Measurements from ENCODE around the gene HCST.
"Not testable (repeated sequence)": the region's sequence is repeated elsewhere in the genome, so short reads cannot be mapped to it uniquely, and the experiment has no call there.

The HCST gene

DNA sequence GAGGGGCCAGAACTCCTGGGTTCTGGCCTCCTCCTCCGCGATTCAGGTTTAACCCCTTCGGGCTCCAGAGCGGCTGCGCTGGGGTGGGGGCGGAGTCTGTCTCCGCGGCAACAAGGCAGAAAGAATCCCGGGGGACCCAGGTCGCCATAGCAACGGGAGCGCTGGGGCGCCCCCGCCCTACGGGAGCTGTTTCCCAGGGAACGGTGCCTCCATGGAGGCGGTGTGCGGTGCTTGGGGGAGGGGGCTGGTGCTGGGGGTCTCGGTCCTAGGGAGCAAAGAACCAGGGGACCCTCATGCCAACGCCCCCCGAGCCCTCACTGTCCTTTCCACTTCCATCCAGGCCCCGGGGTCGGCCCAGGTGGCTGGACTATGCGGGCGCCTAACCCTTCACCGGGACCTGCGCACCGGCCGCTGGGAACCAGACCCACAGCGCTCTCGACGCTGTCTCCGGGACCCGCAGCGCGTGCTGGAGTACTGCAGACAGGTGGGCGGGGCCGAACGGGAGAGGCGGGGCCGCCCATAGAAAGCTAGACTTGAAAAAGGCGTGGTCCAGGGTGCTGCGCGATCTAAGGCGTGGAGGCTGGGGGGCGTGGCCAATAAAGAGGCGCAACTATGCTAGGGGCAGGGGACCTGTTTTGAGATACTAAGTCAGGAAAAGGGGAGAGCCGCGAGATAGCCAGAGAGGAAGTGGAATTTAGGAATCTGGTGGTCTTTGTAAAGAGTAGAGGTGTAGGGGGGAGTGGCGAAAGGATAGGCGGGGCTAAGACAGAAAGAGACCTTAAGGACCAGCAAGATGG is 32.8 kb upstream of the HCST start:
- peaks cover 6% of the 10 kb centered on the region for H3K36me3 Mint-ChIP-seq
- peaks cover 41% of the 10 kb centered on the region for H3K27me3 Mint-ChIP-seq
- H3K9me3 Mint-ChIP-seq, result peaks cover 3% of the 10 kb centered on the region
- DNase-seq (ENCODE audit: low spot score in 2 of 2), result peak; percentile 59 to 64
- peak overlapping the region; percentile 81 for H3K4me3 Mint-ChIP-seq
- ATAC-seq (ENCODE audit: low read depth), result peak; percentile 81
- no peak overlapping the region for H3K27ac Mint-ChIP-seq
- peaks cover 16% of the 10 kb centered on the region for H3K4me1 Mint-ChIP-seq

- not testable (repeated sequence) for DNase-seq (ENCODE audit: low spot score in 2 of 2); H3K36me3 Mint-ChIP-seq; H3K9me3 Mint-ChIP-seq; H3K27ac Mint-ChIP-seq; ATAC-seq (ENCODE audit: low read depth)
- Mint-ChIP-seq H3K4me1 (peaks cover 16% of the 10 kb centered on the region), H3K4me3 (peak overlapping the region; percentile 81), H3K27me3 (peaks cover 38% of the 10 kb centered on the region)
Observed at GRCh38 chr19:35870124-35870736, 32.1 kb upstream of the HCST start.

DNA sequence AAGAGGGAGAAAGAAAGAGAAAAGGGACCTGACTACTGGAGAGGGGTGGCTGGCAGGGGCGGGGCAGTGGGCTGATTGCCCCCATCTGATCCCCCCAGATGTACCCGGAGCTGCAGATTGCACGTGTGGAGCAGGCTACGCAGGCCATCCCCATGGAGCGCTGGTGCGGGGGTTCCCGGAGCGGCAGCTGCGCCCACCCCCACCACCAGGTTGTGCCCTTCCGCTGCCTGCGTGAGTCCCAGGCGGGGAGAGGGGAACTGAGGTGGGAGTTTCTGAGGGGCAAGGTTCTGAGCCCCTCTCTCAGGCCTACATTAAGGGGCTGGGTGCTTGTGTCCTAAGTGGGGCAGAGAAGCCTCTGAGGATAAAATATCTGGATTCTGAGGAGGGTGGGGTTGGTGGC is 31.5 kb upstream of the HCST start:
- peaks cover 16% of the 10 kb centered on the region for H3K4me1 Mint-ChIP-seq
- ATAC-seq (ENCODE audit: low read depth) (no peak), DNase-seq (ENCODE audit: low spot score in 2 of 2) (no peak)
- H3K27me3 Mint-ChIP-seq, result peaks cover 32% of the 10 kb centered on the region
- H3K36me3 Mint-ChIP-seq, result peaks cover 6% of the 10 kb centered on the region
- H3K4me3 Mint-ChIP-seq, result no peak overlapping the region
- no peak overlapping the region for H3K27ac Mint-ChIP-seq
- peaks cover 3% of the 10 kb centered on the region for H3K9me3 Mint-ChIP-seq

DNA sequence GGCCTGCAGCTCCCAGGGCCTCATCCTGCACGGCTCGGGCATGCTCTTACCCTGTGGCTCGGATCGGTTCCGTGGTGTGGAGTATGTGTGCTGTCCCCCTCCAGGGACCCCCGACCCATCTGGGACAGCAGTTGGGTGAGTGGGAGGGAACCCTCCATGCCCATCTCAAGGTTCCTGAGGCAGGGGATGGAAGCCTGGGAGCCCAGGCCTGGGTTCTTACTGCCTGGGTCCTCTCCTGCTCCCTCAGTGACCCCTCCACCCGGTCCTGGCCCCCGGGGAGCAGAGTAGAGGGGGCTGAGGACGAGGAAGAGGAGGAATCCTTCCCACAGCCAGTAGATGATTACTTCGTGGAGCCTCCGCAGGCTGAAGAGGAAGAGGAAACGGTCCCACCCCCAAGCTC is 30.7 kb upstream of the HCST start:
- Mint-ChIP-seq H3K4me3 (no peak overlapping the region), H3K36me3 (peaks cover 7% of the 10 kb centered on the region), H3K4me1 (peaks cover 16% of the 10 kb centered on the region), H3K9me3 (peaks cover 3% of the 10 kb centered on the region), H3K27me3 (peaks cover 31% of the 10 kb centered on the region), H3K27ac (no peak overlapping the region)
- DNase-seq (ENCODE audit: low spot score in 2 of 2), result no peak
- no peak for ATAC-seq (ENCODE audit: low read depth)

GRCh38 chr19:35872180-35872579 is 30.1 kb upstream of the HCST start:
- Mint-ChIP-seq H3K4me1 (peaks cover 16% of the 10 kb centered on the region), H3K36me3 (peaks cover 7% of the 10 kb centered on the region), H3K4me3 (no peak overlapping the region), H3K27ac (no peak overlapping the region), H3K9me3 (peaks cover 3% of the 10 kb centered on the region), H3K27me3 (peaks cover 29% of the 10 kb centered on the region)
- ATAC-seq (ENCODE audit: low read depth) (no peak), DNase-seq (ENCODE audit: low spot score in 2 of 2) (no peak)

DNA sequence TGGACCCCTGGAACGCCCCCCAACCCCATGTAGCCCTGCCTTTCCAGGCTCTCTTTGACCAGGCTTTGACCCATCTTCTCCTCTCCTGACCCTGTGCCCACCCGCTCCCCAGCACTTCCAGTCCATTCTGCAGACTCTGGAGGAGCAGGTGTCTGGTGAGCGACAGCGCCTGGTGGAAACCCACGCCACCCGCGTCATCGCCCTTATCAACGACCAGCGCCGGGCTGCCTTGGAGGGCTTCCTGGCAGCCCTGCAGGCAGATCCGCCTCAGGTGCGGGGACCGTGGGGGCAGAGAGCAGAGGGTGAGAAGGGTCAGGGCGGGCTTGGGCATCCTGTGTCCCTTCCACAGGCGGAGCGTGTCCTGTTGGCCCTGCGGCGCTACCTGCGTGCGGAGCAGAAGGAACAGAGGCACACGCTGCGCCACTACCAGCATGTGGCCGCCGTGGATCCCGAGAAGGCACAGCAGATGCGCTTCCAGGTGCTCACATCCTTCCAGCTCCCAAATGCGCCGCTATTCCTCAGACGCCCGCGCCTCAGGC is 27.9 kb upstream of the HCST start:
- Mint-ChIP-seq H3K9me3 (peaks cover 3% of the 10 kb centered on the region), H3K36me3 (peaks cover 5% of the 10 kb centered on the region), H3K4me1 (peaks cover 7% of the 10 kb centered on the region), H3K27me3 (peaks cover 30% of the 10 kb centered on the region), H3K4me3 (no peak overlapping the region), H3K27ac (no peak overlapping the region)
- ATAC-seq (ENCODE audit: low read depth) (no peak), DNase-seq (ENCODE audit: low spot score in 2 of 2) (no peak)

DNA sequence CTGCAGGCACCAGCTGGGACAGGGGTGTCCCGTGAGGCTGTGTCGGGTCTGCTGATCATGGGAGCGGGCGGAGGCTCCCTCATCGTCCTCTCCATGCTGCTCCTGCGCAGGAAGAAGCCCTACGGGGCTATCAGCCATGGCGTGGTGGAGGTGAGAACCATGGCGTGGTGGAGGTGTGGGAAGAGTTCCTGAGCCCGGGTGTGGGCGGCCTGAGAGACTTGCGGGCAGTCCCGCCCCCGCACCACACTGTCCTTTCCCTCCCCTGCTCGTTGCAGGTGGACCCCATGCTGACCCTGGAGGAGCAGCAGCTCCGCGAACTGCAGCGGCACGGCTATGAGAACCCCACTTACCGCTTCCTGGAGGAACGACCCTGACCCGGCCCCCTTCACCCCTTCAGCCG is 23.3 kb upstream of the HCST start:
- peaks cover 10% of the 10 kb centered on the region for H3K4me1 Mint-ChIP-seq
- DNase-seq (ENCODE audit: low spot score in 2 of 2), result no peak
- peaks cover 2% of the 10 kb centered on the region for H3K36me3 Mint-ChIP-seq

DNA sequence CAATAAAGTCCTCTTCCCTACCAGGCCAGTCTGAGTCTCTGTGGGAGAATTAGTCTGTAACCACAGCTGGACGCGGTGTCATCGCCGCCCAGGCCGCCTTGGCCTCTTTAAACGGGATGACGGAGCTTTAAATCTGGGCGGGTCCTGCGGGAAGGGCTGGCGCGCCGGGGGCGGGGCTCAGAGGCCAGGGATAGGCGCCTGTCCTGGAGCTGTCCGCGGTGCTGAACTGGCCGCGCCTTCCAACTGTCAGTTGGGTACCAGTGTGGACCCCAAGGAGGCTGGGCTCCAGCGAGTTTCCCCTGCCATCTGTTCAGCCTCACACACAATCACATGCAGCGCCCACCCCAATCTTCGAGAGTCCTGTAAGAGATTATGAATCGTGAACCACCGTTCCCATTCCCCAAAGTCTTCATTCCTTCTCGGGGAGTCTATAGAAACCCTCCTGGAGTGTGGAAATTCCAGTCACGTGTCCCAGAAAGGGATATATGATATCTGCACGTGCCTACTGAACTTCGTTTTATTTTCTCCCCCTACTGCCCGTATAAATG is 22.5 kb upstream of the HCST start:
- Mint-ChIP-seq H3K4me3 (no peak overlapping the region), H3K36me3 (peaks cover 2% of the 10 kb centered on the region), H3K4me1 (peaks cover 11% of the 10 kb centered on the region), H3K27me3 (peaks cover 19% of the 10 kb centered on the region), H3K9me3 (no peaks in the 10 kb centered on the region), H3K27ac (no peak overlapping the region)
- no peak for DNase-seq (ENCODE audit: low spot score in 2 of 2)
- no peak for ATAC-seq (ENCODE audit: low read depth)

More for the DNA sequence above, 23.3 kb upstream of the HCST start:
- H3K9me3 Mint-ChIP-seq, result no peaks in the 10 kb centered on the region
- H3K27ac Mint-ChIP-seq, result no peak overlapping the region
- ATAC-seq (ENCODE audit: low read depth), result no peak
- H3K27me3 Mint-ChIP-seq, result peaks cover 23% of the 10 kb centered on the region
- H3K4me3 Mint-ChIP-seq, result no peak overlapping the region

DNA sequence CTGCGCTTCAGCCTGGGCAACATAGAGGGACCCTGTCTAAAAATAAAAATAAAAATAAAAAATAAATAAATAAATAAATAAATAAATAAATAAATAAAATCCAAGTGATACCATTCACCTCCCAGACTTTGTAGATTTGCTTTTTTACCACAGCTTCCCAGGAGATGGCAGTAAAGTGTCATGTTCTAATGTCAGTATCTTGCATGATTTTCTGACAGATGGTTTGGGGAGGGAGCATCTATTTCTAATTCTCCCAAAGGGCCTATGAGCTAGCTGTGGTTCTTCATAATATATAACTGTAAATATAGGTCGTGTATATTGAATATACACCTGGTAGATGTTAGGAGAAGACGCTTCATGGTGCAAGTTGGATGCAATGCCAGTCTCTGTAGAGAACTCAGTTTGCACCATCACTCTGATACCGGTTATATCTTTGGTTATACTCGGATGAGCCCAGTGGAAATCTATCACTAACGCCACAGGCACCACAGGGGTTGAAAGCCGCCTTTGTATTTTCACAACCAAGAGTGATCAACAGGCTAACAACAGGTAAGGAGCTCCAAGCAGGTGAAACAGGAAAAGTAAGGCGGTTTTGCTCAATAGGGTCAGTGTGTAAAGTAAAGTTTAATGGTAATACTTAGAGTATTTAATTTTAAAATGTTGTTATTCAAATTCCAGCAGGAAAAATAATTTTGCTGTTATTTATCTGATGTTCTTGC is 20.1 kb upstream of the HCST start:
- Mint-ChIP-seq H3K9me3 (no peaks in the 10 kb centered on the region), H3K27me3 (peaks cover 14% of the 10 kb centered on the region), H3K4me1 (peaks cover 11% of the 10 kb centered on the region), H3K4me3 (no peak overlapping the region), H3K36me3 (peaks cover 9% of the 10 kb centered on the region), H3K27ac (peak overlapping the region; percentile 49)
- DNase-seq (ENCODE audit: low spot score in 2 of 2), result peak in 1 of 2 donors; percentile 65
- ATAC-seq (ENCODE audit: low read depth), result peak; percentile 48

DNA sequence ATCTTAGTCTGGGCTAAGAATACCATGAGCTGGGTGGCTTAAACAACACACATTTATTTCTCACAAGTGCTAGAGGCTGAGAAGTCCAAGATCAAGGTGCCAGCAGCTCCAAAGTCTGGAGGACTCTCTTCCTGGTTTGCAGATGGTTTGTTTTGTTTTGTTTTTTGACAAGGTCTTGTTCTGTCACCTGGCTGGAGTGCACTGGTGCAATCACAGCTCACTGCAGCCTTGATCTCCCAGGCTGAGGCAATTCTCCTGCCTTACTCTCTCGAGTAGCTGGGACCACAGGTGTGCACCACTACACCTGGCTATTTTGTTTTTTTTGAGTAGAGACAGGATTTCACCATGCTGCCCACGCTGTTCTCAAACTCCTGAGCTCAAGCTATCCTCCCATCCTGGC is 18.4 kb upstream of the HCST start:
- peak; percentile 9 for ATAC-seq (ENCODE audit: low read depth)

DNA sequence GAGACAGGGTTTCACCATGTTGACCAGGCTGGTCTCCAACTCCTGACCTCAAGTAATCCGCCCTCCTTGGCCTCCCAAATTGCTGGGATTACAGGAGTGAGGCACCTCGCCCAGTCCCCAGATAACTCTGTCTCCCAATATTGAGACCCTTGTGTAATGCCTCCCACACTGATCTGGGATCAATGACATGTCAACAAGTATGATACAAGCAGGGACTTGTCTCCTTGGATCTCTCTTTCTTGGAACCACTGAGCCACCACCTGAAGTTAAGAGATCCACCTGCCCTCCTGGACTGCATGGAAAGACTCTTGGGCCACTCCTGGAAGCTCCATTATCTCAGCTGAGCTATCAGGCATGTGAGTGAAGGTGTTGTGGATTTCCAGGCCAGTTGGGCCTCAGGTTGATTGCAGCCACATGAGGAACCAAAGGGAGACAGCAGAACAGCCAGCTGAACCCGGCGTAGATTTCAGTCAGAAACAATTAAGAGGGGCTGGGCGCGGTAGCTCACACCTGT is 17.0 kb upstream of the HCST start:
- Mint-ChIP-seq H3K9me3 (no peaks in the 10 kb centered on the region), H3K4me3 (no peak overlapping the region), H3K4me1 (peaks cover 17% of the 10 kb centered on the region), H3K27me3 (peaks cover under 1% of the 10 kb centered on the region), H3K27ac (peak overlapping the region; percentile 39), H3K36me3 (peaks cover 30% of the 10 kb centered on the region)
- DNase-seq (ENCODE audit: low spot score in 2 of 2) (no peak), ATAC-seq (ENCODE audit: low read depth) (no peak)

More for the DNA sequence above, 18.4 kb upstream of the HCST start:
- Mint-ChIP-seq H3K36me3 (peaks cover 21% of the 10 kb centered on the region), H3K27me3 (peaks cover 8% of the 10 kb centered on the region), H3K4me3 (no peak overlapping the region), H3K4me1 (peaks cover 17% of the 10 kb centered on the region), H3K9me3 (no peaks in the 10 kb centered on the region), H3K27ac (peak overlapping the region; percentile 47)
- DNase-seq (ENCODE audit: low spot score in 2 of 2), result no peak

- H3K9me3 Mint-ChIP-seq, result no peaks in the 10 kb centered on the region
- H3K36me3 Mint-ChIP-seq, result peaks cover 35% of the 10 kb centered on the region
- H3K4me1 Mint-ChIP-seq, result peaks cover 18% of the 10 kb centered on the region
- H3K27ac Mint-ChIP-seq, result peak overlapping the region; percentile 39
- no peaks in the 10 kb centered on the region for H3K27me3 Mint-ChIP-seq
- DNase-seq (ENCODE audit: low spot score in 2 of 2), result no peak
- no peak overlapping the region for H3K4me3 Mint-ChIP-seq
- no peak for ATAC-seq (ENCODE audit: low read depth)
Observed at GRCh38 chr19:35885904-35886303, 16.4 kb upstream of the HCST start.

DNA sequence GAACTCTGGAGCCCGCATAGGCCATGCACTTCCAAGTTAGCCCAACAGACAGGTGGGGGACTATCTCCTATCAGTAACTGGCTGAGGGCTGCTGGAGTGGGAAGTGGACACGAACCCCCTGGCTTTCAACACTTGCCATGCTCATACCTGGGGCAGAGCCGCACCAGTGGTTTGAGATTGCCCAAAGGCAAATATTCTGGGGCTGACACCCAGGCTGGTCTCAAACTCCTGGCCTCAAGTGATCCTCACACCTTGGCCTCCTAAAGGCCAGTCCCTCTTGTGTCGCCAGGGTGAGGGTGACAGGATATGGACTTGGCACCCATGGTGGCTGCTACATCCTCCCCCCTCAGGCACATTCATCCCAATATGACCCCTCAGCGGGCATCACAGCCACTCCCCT is 15.1 kb upstream of the HCST start:
- no peaks in the 10 kb centered on the region for H3K27me3 Mint-ChIP-seq
- H3K27ac Mint-ChIP-seq, result peak overlapping the region; percentile 76
- H3K36me3 Mint-ChIP-seq, result peaks cover 38% of the 10 kb centered on the region
- no peak for DNase-seq (ENCODE audit: low spot score in 2 of 2)
- ATAC-seq (ENCODE audit: low read depth), result peak; percentile 2
- H3K4me3 Mint-ChIP-seq, result no peak overlapping the region
- no peaks in the 10 kb centered on the region for H3K9me3 Mint-ChIP-seq
- peaks cover 18% of the 10 kb centered on the region for H3K4me1 Mint-ChIP-seq
